Activated naive CD4-positive, alpha-beta T cell treated with anti-CD3 and anti-CD28 coated beads, Interleukin-2, amount 50 U/mL, for 72 hours (primary cell): ENCODE results near the gene LRRTM1. TPM values are rescaled to one million over a fixed set of nuclear protein-coding genes. Genes with fewer than 3 reads are reported as not detected.

Experiments
- ATAC-seq, 2 donors: fragments of 150-1000 bp; cut with Tn5 transposase; 2 replicates each; pipeline ENCODE4 v1.10.0; 2021; ENCODE audit warnings: mild to moderate bottlenecking in 2 of 2, moderate library complexity in 2 of 2
- DNase-seq, 2 donors: peaks; one replicate each; pipeline ENCODE4 v3.0.0; 2021 to 2022; ENCODE audit warnings: low spot score in 2 of 2
- H3K27ac Mint-ChIP-seq, 2 donors: one replicate each; pipeline ENCODE4 v1.8.0; 2022; ENCODE audit warnings: mild to moderate bottlenecking in 2 of 2, mixed read lengths in 2 of 2
- H3K36me3 Mint-ChIP-seq, 2 donors: one replicate each; pipeline ENCODE4 v1.8.0; 2022; ENCODE audit warnings: mixed read lengths in 2 of 2
- H3K9me3 Mint-ChIP-seq, 2 donors: one replicate each; pipeline ENCODE4 v1.8.0; 2022; ENCODE audit warnings: mixed read lengths in 2 of 2
- total RNA-seq, 2 donors: library from RNA; stranded (reverse); gene quantifications; one replicate each; pipeline ENCODE4 v1.2.3, GENCODE V29; 2022

LRRTM1 gene
- total RNA-seq, 2 donors from 2014 or later, result not detected

- peaks cover 16 to 23% of the 10 kb centered on the region in 2 donors for H3K9me3 Mint-ChIP-seq
Measured at GRCh38 chr2:80266231-80266630, 38.3 kb downstream of the LRRTM1 start.

GRCh38 chr2:80259292-80259691, 45.3 kb downstream of the LRRTM1 start:
- no peak for ATAC-seq
- H3K36me3 Mint-ChIP-seq, result no peaks in the 10 kb centered on the region
- H3K27ac Mint-ChIP-seq, result no peak overlapping the region
- no peak for DNase-seq
- peaks cover 4 to 9% of the 10 kb centered on the region in 2 donors for H3K9me3 Mint-ChIP-seq

More at GRCh38 chr2:80266231-80266630, 38.3 kb downstream of the LRRTM1 start:
- ATAC-seq (no peak), DNase-seq (no peak)
- Mint-ChIP-seq H3K27ac (no peak overlapping the region), H3K36me3 (no peaks in the 10 kb centered on the region)

- H3K9me3 Mint-ChIP-seq, result peaks cover 4 to 9% of the 10 kb centered on the region in 2 donors
- DNase-seq (no peak), ATAC-seq (no peak)
- H3K36me3 Mint-ChIP-seq, result no peaks in the 10 kb centered on the region
- H3K27ac Mint-ChIP-seq, result no peak overlapping the region
Measured at GRCh38 chr2:80258793-80259192, 45.8 kb downstream of the LRRTM1 start.

GRCh38 chr2:80258341-80258740, 46.2 kb downstream of the LRRTM1 start:
- H3K27ac Mint-ChIP-seq, result no peak overlapping the region
- H3K36me3 Mint-ChIP-seq, result no peaks in the 10 kb centered on the region
- DNase-seq (no peak), ATAC-seq (no peak)
- peaks cover 7 to 9% of the 10 kb centered on the region in 2 donors for H3K9me3 Mint-ChIP-seq

- Mint-ChIP-seq H3K27ac (no peak overlapping the region), H3K9me3 (peaks cover 4 to 8% of the 10 kb centered on the region in 2 donors), H3K36me3 (no peaks in the 10 kb centered on the region)
- ATAC-seq, result no peak
- DNase-seq, result no peak
Measured at GRCh38 chr2:80257450-80257849, 47.1 kb downstream of the LRRTM1 start.

- DNase-seq, result no peak
- Mint-ChIP-seq H3K36me3 (no peaks in the 10 kb centered on the region), H3K9me3 (peaks cover 4 to 8% of the 10 kb centered on the region in 2 donors), H3K27ac (no peak overlapping the region)
- no peak for ATAC-seq
Measured at GRCh38 chr2:80256782-80257167, 47.8 kb downstream of the LRRTM1 start.

- peaks cover 4 to 7% of the 10 kb centered on the region in 2 donors for H3K9me3 Mint-ChIP-seq
- H3K27ac Mint-ChIP-seq, result no peak overlapping the region
- DNase-seq (no peak), ATAC-seq (no peak)
- no peaks in the 10 kb centered on the region for H3K36me3 Mint-ChIP-seq
Measured at GRCh38 chr2:80255918-80256781, 48.4 kb downstream of the LRRTM1 start.

- H3K9me3 Mint-ChIP-seq, result peaks cover 8 to 11% of the 10 kb centered on the region in 2 donors
- ATAC-seq (no peak), DNase-seq (no peak)
- H3K27ac Mint-ChIP-seq, result no peak overlapping the region
- no peaks in the 10 kb centered on the region for H3K36me3 Mint-ChIP-seq
Measured at GRCh38 chr2:80252294-80252986, 52.1 kb downstream of the LRRTM1 start.
